Measurements from ENCODE around the gene CENPE. TPM values are rescaled to one million over a fixed set of nuclear protein-coding genes. Genes with fewer than 3 reads are reported as not detected.
A peak's percentile ranks its signal among the peaks of the same experiment; 100 is the strongest.
"Not testable (repeated sequence)": the region's sequence is repeated elsewhere in the genome, so short reads cannot be mapped to it uniquely, and the experiment has no call there.

The CENPE gene
- total RNA-seq, 1 experiment from 2014 or later: 38.1 TPM

DNA sequence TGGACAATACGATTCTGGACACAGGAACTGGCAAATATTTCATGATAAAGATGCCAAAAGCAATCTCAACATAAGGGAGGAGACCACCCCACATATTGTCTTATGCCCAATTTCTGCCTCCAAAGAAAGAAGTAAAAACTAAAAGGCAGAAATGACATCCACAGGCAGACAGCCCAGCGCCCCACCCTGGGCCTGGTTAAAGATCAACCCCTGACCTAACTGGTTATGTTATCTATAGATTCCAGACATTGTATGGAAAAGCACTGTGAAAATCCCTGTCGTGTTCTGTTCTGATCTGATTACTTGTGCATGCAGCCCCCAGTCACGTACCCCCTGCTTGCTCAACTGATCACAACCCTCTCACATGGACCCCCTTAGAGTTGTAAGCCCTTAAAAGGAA, 25.4 kb upstream of the CENPE start:
- not testable (repeated sequence) for H3K4ac ChIP-seq (ENCODE audit: low read depth, low read length); H4K91ac ChIP-seq (ENCODE audit: insufficient read length, low read depth, low read length); H3K79me2 ChIP-seq (ENCODE audit: insufficient read depth, low read length); H4K8ac ChIP-seq (replicated peaks; ENCODE audit: insufficient read length, low read depth, low read length); DNase-seq; H3K4me2 ChIP-seq (ENCODE audit: insufficient read depth, insufficient read length, low read length); H4K5ac ChIP-seq (ENCODE audit: insufficient read length, low read depth, low read length); H3K36me3 Mint-ChIP-seq (ENCODE audit: insufficient read depth in 1 of 3, low read depth in 3 of 3); H3K56ac ChIP-seq (ENCODE audit: insufficient read length, low read depth, low read length); H3K27ac ChIP-seq (ENCODE audit: insufficient read length, low read depth, low read length); H3K14ac ChIP-seq (ENCODE audit: insufficient read depth, low read length); H3K27me3 ChIP-seq (ENCODE audit: insufficient read depth, low read length); H2BK20ac ChIP-seq (ENCODE audit: low read depth, low read length, poor library complexity, severe bottlenecking); H3K18ac ChIP-seq (ENCODE audit: insufficient read length, low read depth, low read length); H2BK5ac ChIP-seq (ENCODE audit: insufficient read length, low read length); H3K4me1 Mint-ChIP-seq; H4K20me1 ChIP-seq (ENCODE audit: control insufficient read depth, insufficient read depth, insufficient read length); H3K9me3 Mint-ChIP-seq; H3K9me3 ChIP-seq (ENCODE audit: control insufficient read depth, low read depth, low read length); H3K23me2 ChIP-seq (ENCODE audit: insufficient read length, low read depth, low read length, poor library complexity, severe bottlenecking); H2BK15ac ChIP-seq (ENCODE audit: low read depth, low read length); H3K9ac ChIP-seq (ENCODE audit: extremely low read depth, insufficient read length, low read length); H2AFZ ChIP-seq (ENCODE audit: low read length); H3T11ph ChIP-seq (ENCODE audit: low read length); H2BK12ac ChIP-seq (ENCODE audit: insufficient read length, low read depth, low read length); H2AK5ac ChIP-seq (ENCODE audit: insufficient read length, low read length); H3K79me1 ChIP-seq (ENCODE audit: insufficient read depth, low read depth, low read length, poor library complexity, severe bottlenecking); H3K4me1 ChIP-seq (ENCODE audit: insufficient read depth, low read length); H3K23ac ChIP-seq (ENCODE audit: insufficient read length, low read depth, low read length); H3K4me3 Mint-ChIP-seq; H3K27me3 Mint-ChIP-seq (ENCODE audit: low read depth); H2BK120ac ChIP-seq (ENCODE audit: low read depth, low read length, poor library complexity, severe bottlenecking)
- 0 out of 7 replicates have a peak overlapping the region, but pooled peaks of 1 of the 3 experiments have one; percentile 20 for H3K27ac Mint-ChIP-seq
- WGBS (ENCODE audit: extremely low coverage, insufficient read length, low lambda C conversion rate): no CpG with 5 or more reads among the region's 4 CpGs

All from H9 (cell line).